DMS53 treated with DMSO at 0.1 percent for 48 hours (cell line): Measurements from ENCODE around the gene CDC45.
"Not testable (repeated sequence)": the region's sequence is repeated elsewhere in the genome, so short reads cannot be mapped to it uniquely, and the experiment has no call there.

Experiments
- DNase-seq: peaks from one replicate; lab custom pipeline; 2025; ENCODE audit not compliant: unreplicated experiment; lab: John Stamatoyannopoulos, UW

The CDC45 gene, protein sequence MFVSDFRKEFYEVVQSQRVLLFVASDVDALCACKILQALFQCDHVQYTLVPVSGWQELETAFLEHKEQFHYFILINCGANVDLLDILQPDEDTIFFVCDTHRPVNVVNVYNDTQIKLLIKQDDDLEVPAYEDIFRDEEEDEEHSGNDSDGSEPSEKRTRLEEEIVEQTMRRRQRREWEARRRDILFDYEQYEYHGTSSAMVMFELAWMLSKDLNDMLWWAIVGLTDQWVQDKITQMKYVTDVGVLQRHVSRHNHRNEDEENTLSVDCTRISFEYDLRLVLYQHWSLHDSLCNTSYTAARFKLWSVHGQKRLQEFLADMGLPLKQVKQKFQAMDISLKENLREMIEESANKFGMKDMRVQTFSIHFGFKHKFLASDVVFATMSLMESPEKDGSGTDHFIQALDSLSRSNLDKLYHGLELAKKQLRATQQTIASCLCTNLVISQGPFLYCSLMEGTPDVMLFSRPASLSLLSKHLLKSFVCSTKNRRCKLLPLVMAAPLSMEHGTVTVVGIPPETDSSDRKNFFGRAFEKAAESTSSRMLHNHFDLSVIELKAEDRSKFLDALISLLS

DNA sequence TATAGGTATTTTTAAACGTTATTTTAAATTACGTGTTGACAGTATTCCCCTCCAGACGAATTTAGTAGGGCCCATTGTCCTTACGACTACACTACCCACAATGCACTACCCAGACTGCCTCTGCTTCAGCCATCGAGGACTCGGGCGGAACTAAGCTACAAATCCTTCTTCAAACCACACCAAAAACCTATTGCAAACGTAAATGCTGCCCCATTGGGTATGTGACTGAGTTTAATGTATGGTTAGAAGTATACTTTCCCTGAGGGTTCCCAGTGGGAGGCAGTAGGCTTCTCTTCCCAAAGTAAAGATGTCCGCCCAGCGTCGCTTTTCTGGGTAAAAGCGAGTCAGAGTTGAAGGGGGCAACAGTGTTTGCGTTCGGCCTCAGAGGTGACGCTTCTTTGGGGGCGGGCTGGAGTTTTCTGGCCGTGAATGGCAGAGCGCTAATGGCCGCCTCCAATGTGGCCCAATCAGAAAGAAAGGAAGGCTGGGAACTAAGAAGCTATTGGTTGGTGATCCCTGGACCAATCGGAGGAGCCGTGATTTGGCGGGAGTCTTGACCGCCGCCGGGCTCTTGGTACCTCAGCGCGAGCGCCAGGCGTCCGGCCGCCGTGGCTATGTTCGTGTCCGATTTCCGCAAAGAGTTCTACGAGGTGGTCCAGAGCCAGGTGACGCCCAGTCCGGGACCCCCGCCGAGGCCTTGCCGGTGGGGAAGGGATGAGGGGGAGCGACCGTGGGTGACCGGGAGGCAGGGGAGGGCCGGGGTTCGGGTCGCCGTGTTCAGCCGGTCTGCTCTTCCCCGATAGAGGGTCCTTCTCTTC is at the start of gene CDC45:
Gene CDC45, plus strand, starts transcription at position 566 of the 818 bp plus-strand sequence. Its CDS starts 49 bp downstream, at position 615.
- DNase-seq, result peak; percentile 80

DNA sequence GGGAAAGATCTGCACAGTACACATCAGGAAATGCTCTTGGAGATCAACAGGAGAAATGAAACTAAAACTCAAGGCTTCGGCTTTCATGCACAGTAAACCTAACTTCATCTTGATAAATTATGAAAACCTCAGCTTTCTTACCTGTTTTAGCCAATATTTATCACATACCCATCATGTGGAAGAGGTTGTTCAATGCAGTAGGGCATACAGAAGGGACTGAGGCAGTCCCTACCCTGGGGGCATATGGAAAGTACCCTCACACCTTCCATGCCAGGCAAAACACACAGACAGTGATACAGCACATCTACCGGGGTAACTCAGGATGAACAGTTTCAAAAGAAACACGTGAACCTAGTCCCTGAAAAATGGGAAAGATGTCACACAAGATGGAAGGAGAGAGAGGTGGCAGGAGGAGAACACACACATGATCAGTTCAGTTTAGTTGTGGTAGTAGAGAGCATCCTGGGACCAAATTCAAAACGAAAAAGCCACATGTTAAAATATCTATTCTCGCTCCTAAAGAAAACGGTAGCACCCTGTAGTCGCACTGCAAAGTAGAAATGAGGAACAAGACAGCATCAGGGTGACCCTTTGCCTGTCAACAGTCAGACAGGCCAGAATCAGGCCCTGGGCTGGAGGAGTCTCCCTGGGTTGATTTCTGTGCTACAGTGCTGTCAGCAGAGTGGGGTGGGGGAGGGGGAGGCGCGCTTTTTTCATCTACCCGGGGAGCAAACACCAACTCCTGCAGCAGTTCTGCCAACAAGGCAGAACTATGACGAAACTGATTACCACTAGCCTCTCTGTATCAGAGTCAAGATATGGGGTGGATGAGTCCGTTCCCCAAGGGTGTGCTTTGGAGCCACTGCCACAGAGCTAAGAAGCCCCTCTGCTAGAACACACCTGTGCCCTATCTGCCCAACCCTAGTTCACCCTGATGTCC is 49.5 kb upstream of the CDC45 start:
- DNase-seq, result no peak

- no peak for DNase-seq
Observed at GRCh38 chr22:19430890-19431541, 48.7 kb upstream of the CDC45 start.

GRCh38 chr22:19431649-19432132 is 48.0 kb upstream of the CDC45 start, which contains the start of gene HIRA:
HIRA (minus strand) TSS chr22:19431733; CDS start chr22:19431476, 257 bp downstream.
- DNase-seq, result no peak

DNA sequence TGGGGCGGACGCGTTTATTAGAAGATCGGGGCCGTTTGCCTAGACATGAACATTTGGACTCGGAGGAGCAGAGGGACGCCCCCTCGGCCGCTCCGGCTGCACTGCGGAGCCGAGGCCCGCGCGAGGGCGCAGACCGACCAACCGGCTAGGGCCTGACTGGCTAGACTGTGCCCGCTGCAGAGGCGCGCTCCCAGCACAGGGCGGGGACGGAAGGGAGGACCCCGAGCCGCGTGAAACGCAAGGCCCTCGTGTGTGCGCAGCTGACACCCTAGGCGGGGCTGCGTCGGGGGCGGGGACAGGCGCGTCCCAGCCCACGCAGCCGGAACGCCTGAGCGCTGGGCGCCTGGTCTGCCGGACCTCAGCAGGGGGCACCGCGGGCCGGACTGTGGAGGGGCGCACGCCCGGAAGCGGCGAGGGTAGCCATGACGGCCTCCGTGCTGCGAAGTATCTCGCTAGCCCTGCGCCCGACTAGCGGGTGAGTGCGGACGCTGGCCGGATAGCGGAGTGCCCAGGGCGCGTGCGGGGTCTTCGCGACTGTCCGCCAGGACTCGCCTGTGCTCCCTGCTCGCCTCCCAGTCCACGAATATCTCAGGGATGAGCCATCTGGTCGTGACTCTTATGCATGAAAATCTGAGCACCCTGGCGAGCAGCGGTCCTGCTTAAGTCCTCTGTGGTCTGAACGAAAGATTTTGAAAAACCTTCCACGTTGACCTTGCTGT is 47.4 kb upstream of the CDC45 start, which contains the start of gene MRPL40:
Gene MRPL40, plus strand, starts transcription at position 413 of the 719 bp plus-strand sequence. Its CDS starts 10 bp downstream, at position 423.
- peak; percentile 52 for DNase-seq

DNA sequence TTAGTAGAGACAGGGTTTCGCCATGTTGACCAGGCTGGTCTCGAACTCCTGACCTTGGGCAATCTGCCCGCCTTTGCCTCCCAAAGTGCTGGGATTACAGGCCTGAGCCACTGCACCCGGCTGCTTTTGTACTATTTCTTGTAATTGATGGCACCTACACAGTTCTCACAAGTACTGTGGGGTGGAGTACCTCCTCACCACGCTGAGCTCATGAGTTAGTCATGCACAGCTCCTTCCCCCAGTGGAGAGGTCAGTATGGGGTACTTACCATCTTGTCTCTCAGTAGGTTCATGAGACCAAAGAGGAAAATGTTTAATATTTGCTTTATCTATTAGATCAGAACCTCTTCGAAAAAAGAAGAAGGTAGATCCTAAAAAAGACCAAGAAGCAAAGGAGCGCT is 45.3 kb upstream of the CDC45 start:
- DNase-seq, result no peak

DNA sequence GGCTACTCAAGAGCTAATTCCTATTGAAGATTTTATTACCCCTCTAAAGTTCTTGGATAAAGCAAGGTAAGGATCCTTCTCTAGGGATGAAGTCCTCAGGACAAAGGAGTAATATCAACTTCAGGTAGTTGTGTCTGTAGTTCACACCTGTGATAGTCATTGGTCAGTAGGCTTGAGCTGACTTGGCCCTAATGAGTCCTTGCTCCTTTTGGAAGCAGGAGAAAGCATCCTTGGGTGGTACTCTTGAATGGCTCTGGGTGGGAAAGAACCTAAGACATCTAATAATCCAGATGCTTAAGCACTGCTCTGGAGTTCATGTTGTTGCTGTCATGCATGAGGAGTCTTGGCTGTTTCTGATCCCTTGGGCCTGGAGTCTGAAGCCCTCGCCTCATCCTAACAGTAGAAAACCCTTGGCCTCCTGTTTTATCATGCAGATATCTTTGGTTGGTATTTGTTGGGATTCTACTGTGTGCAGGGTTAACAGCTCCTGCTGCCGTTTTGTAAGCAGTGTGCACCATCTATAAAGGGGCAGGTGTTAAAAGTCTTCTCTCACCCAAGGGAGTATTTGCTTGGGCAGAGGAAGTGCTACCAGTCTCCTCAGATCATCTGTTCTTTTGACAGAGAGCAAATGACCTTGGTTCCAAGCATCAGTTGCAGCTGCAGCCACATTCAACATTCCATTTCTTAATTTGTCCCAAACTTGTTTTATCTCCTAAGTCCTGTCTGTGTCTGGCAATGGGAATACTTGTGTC is 44.7 kb upstream of the CDC45 start:
- DNase-seq, result no peak

- not testable (repeated sequence) for DNase-seq
Observed at GRCh38 chr22:19436444-19437161, 43.1 kb upstream of the CDC45 start.

DNA sequence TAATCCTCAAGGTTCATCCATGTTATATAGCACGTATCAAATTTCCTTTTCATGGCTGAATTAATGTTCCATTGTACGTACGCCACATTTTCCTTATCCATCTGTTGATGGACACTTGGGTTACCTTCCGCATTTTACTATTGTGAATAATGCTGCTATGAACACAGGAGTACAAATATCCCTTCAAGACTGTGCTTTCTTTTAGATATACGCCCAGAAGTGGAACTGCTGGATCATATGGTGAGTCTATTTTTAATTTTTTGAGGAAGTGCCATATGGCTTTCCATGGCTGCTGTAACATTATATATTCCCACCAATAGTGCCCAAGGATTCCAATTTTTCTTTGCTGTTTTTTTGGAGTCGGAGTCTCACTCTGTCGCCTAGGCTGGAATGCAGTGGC is 41.4 kb upstream of the CDC45 start:
- no peak for DNase-seq

DNA sequence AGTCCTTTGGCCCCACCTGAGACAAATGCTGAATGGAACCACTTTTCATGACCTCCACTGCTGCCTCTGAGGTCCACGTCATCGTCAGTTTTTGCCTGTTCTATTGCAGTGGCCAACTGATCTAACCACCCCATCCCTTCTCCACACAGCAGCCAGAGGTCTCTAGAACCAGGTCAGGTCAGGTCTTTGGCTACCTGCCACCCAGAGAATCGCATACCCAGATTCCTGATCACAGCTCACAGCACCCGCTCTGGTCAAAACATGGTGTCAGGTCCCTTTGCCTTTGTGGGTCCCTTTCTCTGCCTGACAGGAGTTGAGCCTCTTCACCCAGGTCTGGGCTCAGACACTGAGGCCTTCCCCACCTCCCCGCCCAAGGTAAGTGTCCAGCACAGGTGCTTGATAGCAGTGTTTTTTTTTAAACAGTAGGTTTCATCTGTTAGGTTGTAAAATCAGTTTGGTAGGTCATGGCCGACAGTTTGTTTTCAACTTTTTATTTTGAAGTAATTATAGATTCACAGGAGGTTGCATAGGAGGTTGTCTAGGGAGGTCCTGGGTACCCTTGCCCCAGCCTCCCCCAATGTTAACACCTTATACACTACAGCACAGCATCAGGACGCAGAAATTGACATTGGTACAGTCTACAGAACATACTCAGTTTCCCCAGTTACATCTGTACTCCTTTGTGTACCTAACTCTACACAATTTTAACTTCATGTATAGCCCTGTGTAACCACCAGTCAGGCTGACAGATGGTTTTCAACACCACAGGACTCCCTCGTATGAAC is 39.1 kb upstream of the CDC45 start:
- no peak for DNase-seq

- DNase-seq, result no peak
Observed at GRCh38 chr22:19442166-19442565, 37.6 kb upstream of the CDC45 start.

DNA sequence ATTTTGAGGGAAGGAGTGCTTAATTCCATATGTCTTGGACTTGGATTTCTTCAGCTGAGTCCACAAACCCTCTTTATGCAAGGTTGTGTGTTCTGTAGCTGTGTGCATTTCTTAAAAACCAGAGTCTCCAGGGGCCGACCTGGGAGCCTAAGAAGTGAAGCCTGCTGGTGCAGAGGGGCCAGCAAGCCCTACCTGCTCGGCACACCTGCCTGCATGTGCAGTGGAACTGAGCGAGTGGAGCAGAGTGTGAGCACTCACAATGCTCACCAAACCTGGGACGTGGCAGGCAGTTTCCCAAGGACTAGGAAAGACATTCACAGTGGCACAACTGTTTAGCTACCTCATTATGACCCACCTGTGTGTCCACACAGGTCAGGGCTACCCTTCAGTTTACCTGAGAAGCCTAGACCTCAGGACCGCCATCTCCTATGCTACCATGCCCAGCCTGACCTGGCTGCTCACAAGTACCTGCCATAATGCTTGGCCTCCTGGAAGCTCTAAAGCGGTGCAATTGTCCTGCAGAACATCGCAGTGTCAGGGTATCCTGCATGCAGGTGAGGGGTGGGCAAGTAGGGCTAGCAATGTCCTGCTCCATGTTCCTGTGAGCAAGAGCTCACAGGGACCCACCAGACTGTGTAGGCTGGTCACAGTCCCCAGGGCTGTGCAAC is 36.0 kb upstream of the CDC45 start:
- no peak for DNase-seq

GRCh38 chr22:19445279-19445982 is 34.3 kb upstream of the CDC45 start:
- not testable (repeated sequence) for DNase-seq

- no peak for DNase-seq
Observed at GRCh38 chr22:19446603-19447329, 33.0 kb upstream of the CDC45 start.
